GM18868 (cell line): ENCODE data around the gene ZNF608.

Source experiments
- ATAC-seq: cut with Tn5 transposase; IDR thresholded peaks from one replicate; pipeline ENCODE4 v1.9.1; 2021; ENCODE audit warnings: mild to moderate bottlenecking, moderate library complexity; ENCODE audit not compliant: unreplicated experiment

ZNF608 gene

DNA sequence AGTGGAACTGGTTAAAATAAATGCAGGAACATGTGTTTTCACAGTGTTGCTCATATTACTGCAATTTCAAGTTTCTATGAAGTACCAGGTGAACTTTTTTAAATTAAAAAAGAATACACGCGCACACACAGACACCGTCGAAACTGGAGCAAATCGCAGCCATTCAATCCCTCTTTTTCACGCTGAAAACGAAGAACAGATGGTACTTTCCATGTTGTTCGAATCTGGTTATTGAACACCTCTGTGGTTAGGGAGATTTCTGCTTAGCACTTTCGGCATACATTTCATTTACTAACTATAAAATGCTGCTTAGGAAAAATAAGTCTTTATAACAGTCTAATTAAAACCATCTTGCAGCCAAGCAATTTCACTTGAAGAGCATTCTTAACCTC, 6.8 kb downstream of the ZNF608 start:
- ATAC-seq: no peak

DNA sequence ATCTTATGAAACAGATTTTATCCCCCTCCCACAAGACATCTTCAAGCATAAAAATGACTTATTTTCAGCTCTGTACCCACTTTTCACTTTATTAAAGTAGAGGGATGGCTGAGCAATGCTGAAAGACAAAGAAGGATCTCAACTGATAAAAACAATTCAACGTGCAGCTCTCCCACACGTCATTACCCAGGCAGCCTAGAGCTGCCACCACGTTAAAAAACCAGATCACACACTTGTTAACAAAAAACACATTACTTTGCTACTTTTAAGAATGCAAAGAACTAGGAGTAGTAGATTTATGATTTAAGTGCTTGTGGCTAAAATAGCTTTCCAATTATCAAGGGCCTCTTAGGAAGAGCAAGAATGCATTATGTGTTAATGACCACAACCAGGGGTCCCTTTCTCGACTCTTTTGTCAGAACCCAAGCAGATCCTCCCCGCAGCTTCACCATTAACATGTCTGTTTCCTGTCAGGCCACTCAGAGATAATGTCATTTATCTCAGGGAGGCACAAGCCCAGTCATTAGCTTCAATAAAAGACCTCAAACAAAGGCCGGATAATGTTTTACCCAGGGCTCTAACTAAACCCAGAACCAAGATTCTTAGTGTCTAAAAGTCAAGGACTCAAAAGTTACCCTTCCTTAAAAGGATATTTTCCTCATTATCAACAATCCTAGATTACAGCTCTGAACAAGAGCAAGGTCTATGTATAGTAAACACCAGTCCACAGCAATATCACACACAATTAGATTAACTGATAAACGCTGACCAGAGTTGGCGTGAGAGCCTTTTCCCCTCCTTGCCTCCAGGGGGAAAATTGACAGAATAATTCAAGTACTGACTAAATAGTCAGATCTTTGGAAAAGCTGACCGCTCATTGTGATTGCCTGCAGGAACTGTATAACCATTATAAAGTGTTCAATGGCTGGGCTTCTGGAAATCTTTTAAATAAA, 7.5 kb downstream of the ZNF608 start:
- ATAC-seq: no peak

- no peak for ATAC-seq
These were observed 8.8 kb downstream of the ZNF608 start for GRCh38 chr5:124737651-124738050.

- no peak for ATAC-seq
These were observed 9.6 kb downstream of the ZNF608 start for GRCh38 chr5:124736805-124737188.

DNA sequence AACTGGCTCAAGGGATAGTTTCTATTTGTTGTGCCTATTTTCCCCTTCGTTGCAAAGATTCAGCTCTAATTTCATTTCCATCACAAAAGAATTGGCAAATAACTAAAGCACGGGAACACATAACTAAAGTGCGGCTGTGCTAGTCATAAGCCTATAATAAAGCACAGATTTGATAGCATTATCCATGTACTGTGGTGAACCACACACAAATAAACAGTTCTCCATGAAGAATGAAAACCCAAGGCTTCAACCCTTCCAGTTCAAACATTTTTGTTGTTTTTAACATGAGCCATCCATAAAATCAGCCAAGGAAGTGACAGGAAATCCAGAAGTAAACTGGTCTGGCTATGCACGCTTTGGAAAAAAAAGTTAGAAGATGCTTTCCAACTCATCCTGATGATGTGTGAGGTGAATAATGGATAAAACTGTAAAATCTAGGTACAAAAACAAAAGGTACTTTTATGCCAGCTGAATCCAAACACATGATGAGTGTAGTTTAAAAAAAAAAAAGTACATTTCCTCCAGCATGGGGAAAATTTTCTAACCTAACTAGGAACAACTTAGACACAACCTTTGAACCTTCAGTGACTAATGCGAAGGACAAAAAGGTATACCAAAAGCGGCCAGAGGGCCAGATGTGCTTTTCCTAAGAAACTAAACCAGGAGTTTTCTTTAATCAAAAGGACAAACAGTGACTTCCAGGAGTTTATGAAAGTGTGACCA, 10.2 kb downstream of the ZNF608 start:
- no peak for ATAC-seq

DNA sequence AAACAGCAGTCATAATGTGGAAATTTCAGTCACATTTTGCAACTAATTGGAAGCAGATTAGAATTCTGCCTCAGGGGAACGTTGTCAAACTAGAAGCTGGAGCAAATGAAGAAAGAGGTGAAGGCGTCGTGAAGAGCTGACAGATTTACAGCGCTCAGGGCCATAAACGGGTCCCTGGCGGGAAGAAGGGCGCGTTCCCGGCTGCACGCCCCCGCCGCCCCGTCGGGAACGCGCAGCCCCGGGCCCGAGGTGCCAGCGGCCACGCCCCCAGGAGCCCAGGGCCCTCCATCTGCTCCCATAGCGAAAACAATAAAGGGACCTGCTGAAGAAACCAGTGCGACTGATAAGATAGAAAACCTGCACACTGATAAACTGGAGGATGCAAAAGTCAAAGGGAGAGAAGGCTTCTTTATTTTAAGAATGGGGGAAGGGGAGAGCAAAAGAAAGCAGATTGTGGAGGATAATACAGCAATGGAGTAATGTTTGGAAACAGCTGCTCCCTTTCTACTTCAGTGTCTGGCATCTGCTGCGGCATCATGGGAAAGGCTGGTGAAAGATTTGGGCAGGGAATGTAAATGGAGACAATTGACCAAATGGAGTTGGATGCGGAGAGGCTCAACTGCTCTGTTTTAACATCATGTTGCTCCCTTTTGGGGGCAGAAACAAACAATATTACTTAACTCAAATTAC, 11.1 kb downstream of the ZNF608 start:
- ATAC-seq: no peak

GRCh38 chr5:124734574-124735168, 11.8 kb downstream of the ZNF608 start:
- no peak for ATAC-seq

- no peak for ATAC-seq
These were observed 13.1 kb downstream of the ZNF608 start for GRCh38 chr5:124733329-124733650.

DNA sequence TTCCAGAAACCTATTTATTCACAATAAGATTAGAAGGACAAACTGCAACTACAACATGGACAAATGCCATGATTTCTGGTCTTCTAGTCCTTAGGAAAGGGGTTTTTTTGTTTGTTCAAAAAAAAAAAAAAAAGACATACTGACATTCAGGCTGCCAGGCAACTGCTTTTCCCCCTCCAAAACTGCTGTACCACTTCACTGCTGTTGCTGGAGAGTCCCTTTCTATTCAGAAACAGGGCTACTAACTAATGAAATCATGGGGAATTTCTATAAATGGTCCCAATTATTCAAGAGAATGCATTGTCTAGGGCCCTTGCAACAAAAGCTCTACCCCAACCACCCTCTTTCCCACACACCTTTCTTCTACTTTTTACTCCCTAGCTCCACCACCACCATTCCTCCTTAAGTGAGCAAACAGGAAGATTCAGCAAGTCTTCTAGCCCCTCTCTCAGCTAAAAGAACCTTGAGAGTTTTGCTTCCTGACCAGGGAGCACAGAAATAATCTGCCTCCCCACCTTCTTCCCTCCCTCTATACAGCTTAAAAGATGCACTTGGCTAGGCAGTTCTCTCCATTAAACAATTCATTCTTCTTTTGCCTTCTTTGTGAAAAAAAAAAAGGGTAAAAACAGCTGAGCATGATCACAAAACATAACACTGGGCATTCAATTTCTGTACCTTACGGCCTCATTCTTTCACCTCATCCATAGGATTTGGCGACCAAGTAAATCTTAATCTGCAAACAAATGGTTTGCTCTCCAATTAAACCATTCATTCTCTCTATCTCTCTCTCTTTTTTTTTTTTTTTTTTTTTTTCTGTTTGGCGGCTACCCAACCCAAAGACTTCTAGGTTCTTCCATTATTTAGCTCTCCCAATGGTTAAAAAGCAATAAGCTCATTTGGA, 13.8 kb downstream of the ZNF608 start:
- ATAC-seq: no peak

DNA sequence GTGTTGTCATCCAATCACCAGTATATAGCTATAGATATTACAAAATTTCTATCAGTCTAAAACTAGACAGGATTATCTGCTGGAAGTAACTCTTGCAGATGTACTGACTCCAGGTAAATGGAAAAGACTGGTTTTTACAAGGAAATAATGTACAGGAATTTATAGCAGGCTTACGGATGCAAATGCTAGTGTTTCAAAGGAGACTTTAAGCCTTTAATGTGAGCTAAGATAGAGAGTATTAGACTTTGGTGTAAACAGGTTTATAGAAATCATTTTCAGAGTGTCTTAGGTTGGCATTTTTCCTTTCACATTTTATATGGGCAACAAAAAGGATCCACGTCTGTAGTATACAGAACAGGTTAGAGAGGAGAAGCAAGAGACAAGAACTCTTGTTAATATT, 16.1 kb downstream of the ZNF608 start:
- ATAC-seq: no peak

- peak; percentile 64 for ATAC-seq
These were observed 16.6 kb downstream of the ZNF608 start for GRCh38 chr5:124729720-124730359.

DNA sequence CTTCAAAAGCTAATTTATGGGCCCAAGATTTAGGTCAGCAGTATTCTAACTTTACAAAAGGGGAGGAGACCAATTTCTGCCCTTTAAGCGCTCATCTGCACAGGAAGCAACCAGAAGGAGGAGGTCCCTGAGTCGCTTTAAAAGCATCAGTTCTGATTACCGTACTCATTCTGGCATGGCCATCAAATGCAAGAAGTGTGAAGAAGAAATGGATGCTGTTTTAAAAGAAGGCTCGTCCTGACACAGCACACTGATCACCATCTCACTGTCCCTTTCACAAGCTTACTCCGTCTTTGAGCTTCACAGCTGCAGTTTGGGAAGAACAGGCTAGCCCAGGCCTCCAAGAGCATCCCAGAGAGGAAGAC, 17.5 kb downstream of the ZNF608 start:
- no peak for ATAC-seq

DNA sequence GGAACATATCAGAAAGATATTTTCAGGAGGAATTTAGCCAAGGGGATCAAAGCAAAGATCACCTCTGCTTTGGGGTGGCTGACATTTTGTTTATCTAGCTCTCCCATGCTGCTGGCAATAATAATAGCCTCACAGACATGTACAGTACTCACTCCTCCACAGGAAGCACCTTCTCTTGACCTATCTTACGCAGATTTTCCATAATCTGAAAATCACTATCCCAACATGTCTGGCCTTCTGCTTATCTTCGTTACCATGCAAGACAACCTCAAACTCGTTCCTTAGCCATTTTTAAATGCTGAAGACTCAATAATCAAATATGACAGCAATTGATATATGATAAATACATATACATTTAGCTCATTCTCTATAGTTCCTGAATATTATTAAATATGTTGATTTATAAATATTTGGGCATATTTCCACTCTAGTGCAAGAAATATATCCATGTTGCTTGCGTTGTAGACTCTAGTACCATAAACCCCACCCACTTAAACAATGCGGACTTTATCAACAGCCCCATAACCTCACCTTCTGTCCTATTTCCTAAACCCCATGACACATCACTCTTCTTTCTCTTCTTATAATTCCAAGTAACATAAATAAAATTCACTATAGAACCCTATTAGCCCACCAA, 18.0 kb downstream of the ZNF608 start:
- no peak for ATAC-seq

DNA sequence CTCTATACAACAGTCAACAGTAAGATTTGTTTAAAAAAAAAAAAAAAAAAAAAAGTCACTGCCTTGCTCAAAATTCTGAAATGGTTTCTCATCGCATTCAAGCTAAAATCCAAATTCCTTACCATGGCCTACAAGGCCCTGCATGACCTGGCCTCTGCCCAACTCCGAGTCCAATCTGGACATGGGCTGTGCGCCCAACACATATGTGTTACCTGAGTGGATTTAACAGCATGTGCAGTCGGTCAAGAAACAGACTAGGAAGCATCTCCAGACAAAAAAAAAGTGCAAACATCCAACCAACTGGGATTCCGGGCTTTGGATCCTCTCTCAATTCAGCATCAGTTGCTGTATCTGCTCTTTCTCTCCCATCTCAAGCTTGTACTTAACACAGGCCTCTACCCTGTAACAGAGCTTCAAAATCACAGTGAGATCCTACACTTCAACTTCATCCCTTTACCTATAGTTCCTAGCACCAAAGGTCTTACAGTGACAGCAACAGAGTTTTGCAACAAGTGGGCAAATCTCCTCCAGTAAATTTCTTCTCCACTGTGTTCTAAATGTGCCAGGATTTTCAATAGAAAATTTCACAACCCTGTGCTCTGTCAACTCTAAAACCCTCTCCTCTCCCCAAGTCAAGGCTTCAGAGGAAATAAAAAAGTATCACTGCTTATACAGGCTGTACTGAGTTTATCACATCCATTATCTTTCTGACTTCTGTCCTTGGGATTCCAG, 19.6 kb downstream of the ZNF608 start:
- ATAC-seq: no peak

GRCh38 chr5:124725622-124726258, 20.7 kb downstream of the ZNF608 start:
- ATAC-seq: no peak

- ATAC-seq: peak; percentile 68
These were observed 21.4 kb downstream of the ZNF608 start for GRCh38 chr5:124725040-124725434.

GRCh38 chr5:124724357-124725039, 21.9 kb downstream of the ZNF608 start:
- peak; percentile 35 for ATAC-seq
